GM12864 (cell line): Measurements from ENCODE around the gene SETD1B.

Source experiments
- DNase-seq: peaks from one replicate; pipeline ENCODE4 v3.0.0-alpha.2; 2011; ENCODE audit warnings: low read depth
- H3K4me3 ChIP-seq: 2 replicates; pipeline ENCODE4 v1.5.1; 2011; ENCODE audit warnings: mild to moderate bottlenecking, low read depth, low read length, control low read depth
- TF ChIP-seq, protein P1 (sequence below): IDR thresholded peaks from 2 replicates; pipeline ENCODE4 v1.5.1; 2011; ENCODE audit warnings: low read depth, mild to moderate bottlenecking, moderate library complexity, low read length, control low read depth, inconsistent platforms; ENCODE audit errors: missing control alignments

SETD1B gene

DNA sequence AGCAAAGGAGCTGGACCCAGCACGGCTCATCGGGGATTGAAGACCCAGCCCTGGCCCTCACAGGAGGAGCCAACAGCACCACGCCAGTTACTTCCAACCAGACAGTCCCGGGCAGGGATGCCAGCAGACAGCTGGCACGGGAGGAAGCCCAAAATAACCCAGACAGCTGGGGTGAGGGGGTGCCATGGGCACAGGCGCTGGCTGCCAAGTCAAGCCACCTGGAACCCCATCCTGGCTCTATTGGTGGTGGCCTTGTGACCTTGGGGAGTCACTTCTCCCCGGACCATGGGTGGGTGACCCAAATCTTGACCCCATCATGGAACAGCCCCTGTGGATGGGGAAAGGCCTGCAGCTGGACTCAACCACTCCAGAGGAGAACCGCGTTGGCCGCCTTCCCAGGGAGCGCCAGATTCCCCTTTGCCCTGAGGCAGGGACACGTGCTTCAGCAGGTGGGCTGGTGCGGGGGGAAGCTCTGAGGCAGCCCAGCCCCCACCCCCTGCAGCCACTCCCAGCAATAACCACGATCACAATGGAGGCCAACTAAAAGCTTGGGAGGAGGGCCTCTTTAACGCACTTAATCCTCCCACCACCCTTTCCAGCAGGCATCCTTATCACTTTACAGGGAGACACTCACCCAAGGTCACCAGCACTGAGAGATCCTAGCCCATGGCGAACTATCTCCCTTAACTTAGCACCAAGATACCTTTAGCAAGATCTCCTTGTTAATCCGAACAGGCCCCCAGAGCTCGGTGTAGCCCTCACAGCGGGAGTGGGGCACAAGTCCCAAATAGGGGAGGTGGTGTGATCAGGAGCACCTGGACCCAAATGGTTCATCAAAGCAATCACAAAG, 5.6 kb upstream of the SETD1B start:
- DNase-seq: no peak
- no peak overlapping the region for H3K4me3 ChIP-seq
- TF ChIP-seq, protein P1, sequence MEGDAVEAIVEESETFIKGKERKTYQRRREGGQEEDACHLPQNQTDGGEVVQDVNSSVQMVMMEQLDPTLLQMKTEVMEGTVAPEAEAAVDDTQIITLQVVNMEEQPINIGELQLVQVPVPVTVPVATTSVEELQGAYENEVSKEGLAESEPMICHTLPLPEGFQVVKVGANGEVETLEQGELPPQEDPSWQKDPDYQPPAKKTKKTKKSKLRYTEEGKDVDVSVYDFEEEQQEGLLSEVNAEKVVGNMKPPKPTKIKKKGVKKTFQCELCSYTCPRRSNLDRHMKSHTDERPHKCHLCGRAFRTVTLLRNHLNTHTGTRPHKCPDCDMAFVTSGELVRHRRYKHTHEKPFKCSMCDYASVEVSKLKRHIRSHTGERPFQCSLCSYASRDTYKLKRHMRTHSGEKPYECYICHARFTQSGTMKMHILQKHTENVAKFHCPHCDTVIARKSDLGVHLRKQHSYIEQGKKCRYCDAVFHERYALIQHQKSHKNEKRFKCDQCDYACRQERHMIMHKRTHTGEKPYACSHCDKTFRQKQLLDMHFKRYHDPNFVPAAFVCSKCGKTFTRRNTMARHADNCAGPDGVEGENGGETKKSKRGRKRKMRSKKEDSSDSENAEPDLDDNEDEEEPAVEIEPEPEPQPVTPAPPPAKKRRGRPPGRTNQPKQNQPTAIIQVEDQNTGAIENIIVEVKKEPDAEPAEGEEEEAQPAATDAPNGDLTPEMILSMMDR: no peak

DNA sequence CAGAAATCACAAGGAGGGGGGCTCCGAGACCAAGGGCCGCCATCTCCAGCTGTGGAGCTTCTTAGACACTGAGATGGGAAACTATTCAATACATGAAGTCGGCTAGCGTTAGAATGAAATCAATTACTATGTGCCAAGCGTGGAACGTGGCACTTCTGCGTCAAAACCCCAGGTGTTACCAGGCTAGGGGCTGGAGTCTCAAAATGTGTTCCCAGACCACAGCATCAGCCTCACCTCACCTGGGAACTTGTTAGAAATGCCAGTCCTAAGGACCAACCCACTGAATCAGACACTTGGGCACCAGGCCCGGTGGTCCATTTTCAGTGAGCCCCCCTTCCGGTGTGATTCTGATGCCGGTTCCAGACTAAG, 5.0 kb upstream of the SETD1B start:
- no peak for DNase-seq
- TF ChIP-seq, protein P1: no peak
- no peak overlapping the region for H3K4me3 ChIP-seq

DNA sequence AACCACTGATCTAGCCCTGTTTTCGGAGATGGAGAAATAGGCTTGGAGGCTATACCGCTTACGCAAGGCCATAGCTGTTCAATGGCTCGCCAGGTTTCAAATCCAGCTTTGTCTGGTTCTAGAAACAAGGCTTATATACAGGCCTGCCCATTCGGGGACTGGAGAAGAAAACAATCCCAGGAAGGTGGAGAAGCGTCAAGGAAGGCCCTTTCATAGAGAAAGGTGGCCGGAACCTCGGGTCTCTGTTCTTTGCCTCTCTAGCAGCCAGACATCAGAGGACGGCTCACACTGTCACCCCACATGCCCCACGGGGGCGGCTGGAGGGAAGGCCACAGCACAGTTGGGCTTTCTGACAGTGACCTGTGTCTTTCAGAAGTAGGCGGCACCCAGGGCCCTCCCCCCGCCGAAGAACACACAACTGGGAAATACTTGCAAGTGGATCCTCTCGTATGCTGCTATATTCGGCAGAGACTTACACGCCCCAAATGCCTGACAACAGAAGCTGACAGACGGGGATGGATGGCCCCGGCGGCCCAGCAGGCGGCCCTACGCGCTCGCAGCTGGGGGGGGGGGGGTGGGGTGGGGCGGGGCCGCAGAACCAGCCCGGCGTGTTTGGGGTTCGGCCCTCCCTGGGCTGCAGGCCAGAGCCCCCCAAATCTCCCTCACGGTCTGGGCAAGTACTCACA, 4.5 kb upstream of the SETD1B start:
- H3K4me3 ChIP-seq: peak overlapping the region; percentile 79
- DNase-seq: no peak
- TF ChIP-seq, protein P1: peak; percentile 7

GRCh38 chr12:121799842-121800693, 3.7 kb upstream of the SETD1B start:
- TF ChIP-seq, protein P1: no peak
- H3K4me3 ChIP-seq: peak overlapping the region; percentile 79
- DNase-seq: no peak

DNA sequence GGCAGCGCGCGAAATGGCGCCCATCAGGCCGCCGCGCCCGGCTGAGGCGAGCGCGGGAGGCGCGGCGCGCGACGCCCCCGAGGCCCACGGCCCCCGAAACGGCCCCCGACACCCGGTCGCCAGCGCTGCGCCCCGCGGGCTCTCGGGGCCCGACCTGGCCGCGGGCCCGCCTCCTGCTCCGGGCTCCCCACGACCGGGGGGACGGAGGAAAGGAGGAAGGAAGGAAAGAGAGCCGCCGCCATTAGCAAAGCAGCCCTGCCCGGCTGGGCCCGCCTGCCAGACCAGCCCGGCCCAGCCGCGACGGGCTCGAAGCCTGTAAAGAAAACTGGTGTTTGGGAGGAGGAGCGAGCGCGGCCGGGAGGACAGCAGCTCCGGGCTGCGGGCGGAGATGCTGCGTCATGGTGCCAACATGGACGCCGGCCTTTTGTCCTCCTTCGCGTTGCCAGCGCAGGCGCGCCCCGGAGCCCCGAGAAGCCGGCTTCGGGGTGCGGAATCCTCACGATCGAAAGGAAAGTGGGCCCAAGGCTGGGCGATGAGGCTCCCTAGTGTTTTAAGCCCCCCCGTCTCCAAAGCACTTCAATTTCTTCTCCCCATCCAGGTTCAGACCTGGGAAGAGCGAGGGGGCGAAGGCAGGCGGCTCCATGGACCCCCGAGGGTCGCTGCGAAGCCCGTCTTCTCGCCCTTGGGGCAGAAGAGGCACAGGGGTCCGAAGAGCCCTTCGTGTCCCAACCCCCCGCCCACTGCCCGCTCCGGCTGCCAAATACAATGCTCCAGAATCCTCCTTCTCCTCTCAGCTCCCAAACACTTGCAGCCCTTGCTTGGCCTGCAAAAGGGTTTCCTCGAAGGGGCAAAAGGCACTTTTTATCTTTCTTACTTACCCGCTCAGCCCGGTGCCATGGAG, 2.9 kb upstream of the SETD1B start:
- DNase-seq: no peak
- H3K4me3 ChIP-seq: peak overlapping the region; percentile 79
- TF ChIP-seq, protein P1: no peak
